ENCODE results near the gene TGM1.

The TGM1 gene

GRCh38 chr14:24269910-24270536 is 7.0 kb upstream of the TGM1 start:
- DNase-seq = no peak

GRCh38 chr14:24269368-24269767 is 6.4 kb upstream of the TGM1 start:
- no peak for DNase-seq

GRCh38 chr14:24268225-24268624 is 5.2 kb upstream of the TGM1 start:
- DNase-seq = no peak

- DNase-seq = no peak
Observed at GRCh38 chr14:24267516-24267915, 4.5 kb upstream of the TGM1 start.

GRCh38 chr14:24266344-24267244 is 3.6 kb upstream of the TGM1 start:
- DNase-seq = no peak

- no peak for DNase-seq
Observed at GRCh38 chr14:24264298-24264697, 1.3 kb upstream of the TGM1 start.

GRCh38 chr14:24263848-24264247 is 871 bp upstream of the TGM1 start:
- DNase-seq = no peak

GRCh38 chr14:24261969-24262327 is 1.0 kb downstream of the TGM1 start:
- no peak for DNase-seq

GRCh38 chr14:24261256-24261968 is 1.6 kb downstream of the TGM1 start:
- no peak for DNase-seq

GRCh38 chr14:24260780-24261157 is 2.2 kb downstream of the TGM1 start:
- DNase-seq = no peak

- DNase-seq = no peak
Observed at GRCh38 chr14:24260026-24260779, 2.8 kb downstream of the TGM1 start.

- DNase-seq = no peak
Observed at GRCh38 chr14:24259282-24260025, 3.5 kb downstream of the TGM1 start.

GRCh38 chr14:24258548-24259265 is 4.3 kb downstream of the TGM1 start:
- no peak for DNase-seq

- DNase-seq = no peak
Observed at GRCh38 chr14:24258119-24258518, 4.9 kb downstream of the TGM1 start.

GRCh38 chr14:24256960-24257359 is 6.0 kb downstream of the TGM1 start:
- no peak for DNase-seq

GRCh38 chr14:24255931-24256711 is 6.9 kb downstream of the TGM1 start:
- no peak for DNase-seq

- DNase-seq = no peak
Observed at GRCh38 chr14:24255438-24255837, 7.5 kb downstream of the TGM1 start.

- DNase-seq = no peak
Observed at GRCh38 chr14:24254630-24255392, 8.2 kb downstream of the TGM1 start.

GRCh38 chr14:24253936-24254335 is 9.0 kb downstream of the TGM1 start:
- DNase-seq = no peak

Data from stimulated activated CD4-positive, alpha-beta T cell treated with anti-CD3 and anti-CD28 coated beads, Interleukin-2, amount 100 ng/mL, for 24 hours (primary cell).